Esophagus squamous epithelium (tissue), 4 donors: ENCODE measurements around the gene GRK1.

Source experiments
- POLR2A ChIP-seq, 4 donors: fragments of 450-650 bp; IDR thresholded peaks; one replicate each; pipeline ENCODE4 v1.6.1; 2017; ENCODE audit warnings: antibody characterized with exemption in 4 of 4, mild to moderate bottlenecking in 4 of 4, moderate library complexity in 3 of 4
- TF ChIP-seq, protein P1 (sequence below), 6 experiments: fragments of 450-650 bp in 4 of 6; fragments of 200-600 bp in 2 of 6; sonication (generic) in 2 of 6; IDR thresholded peaks; one replicate each; pipeline ENCODE4 v1.5.1; 2016 to 2019; ENCODE audit warnings: antibody characterized with exemption in 6 of 6, mild to moderate bottlenecking in 4 of 6, moderate library complexity in 4 of 6

DNA sequence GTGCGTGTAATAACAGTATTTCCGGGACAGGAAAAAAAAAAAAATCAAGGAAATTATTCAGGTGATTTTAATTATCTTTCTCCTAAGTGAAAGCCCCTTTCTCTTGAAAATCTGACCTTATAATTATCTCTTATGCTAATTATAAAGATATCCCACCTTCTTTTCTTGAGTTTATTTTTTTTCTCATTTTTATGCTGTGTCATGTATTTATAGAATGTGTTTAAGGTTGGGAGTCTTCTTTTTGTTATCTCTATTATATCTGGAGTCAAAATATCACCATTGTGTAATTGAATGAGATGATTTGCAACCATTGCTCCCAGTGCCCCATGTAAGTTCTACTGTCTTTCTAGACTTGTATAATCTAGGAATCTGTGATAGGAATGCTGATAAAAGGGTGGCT, 95.1 kb downstream of the GRK1 start:
- no peak for TF ChIP-seq POLR2A (IDR thresholded peaks at IDR 0.05)
- TF ChIP-seq, protein P1, sequence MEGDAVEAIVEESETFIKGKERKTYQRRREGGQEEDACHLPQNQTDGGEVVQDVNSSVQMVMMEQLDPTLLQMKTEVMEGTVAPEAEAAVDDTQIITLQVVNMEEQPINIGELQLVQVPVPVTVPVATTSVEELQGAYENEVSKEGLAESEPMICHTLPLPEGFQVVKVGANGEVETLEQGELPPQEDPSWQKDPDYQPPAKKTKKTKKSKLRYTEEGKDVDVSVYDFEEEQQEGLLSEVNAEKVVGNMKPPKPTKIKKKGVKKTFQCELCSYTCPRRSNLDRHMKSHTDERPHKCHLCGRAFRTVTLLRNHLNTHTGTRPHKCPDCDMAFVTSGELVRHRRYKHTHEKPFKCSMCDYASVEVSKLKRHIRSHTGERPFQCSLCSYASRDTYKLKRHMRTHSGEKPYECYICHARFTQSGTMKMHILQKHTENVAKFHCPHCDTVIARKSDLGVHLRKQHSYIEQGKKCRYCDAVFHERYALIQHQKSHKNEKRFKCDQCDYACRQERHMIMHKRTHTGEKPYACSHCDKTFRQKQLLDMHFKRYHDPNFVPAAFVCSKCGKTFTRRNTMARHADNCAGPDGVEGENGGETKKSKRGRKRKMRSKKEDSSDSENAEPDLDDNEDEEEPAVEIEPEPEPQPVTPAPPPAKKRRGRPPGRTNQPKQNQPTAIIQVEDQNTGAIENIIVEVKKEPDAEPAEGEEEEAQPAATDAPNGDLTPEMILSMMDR (IDR thresholded peaks at IDR 0.05): no peak
